Thyroid gland (tissue), 4 donors: ENCODE results near the gene IL17RC.

Source experiments
- CTCF ChIP-seq, 6 experiments: fragments of 200-600 bp in 3 of 6; fragments of 450-650 bp in 3 of 6; sonication (generic) in 3 of 6; IDR thresholded peaks; one replicate each; pipeline ENCODE4 v1.5.1; 2016 to 2019; ENCODE audit warnings: antibody characterized with exemption in 6 of 6, mild to moderate bottlenecking in 2 of 6, inconsistent platforms in 1 of 6, moderate library complexity in 1 of 6
- POLR2A ChIP-seq, 2 donors: fragments of 450-650 bp; IDR thresholded peaks; one replicate each; pipeline ENCODE4 v1.6.1; 2017; ENCODE audit warnings: antibody characterized with exemption in 2 of 2, mild to moderate bottlenecking in 2 of 2, moderate library complexity in 1 of 2

- TF ChIP-seq CTCF (IDR thresholded peaks at IDR 0.05) (no peak), POLR2A (IDR thresholded peaks at IDR 0.05) (no peak)
Observed at GRCh38 chr3:9942934-9943690, 26.2 kb downstream of the IL17RC start.
